Adrenal gland (tissue), 12 donors: ENCODE measurements around the gene COL16A1. TPM values are rescaled to one million over a fixed set of nuclear protein-coding genes. Genes with fewer than 3 reads are reported as not detected.

Experiments
- DNase-seq, 7 donors: peaks; one replicate each; pipeline ENCODE4 v3.0.0-alpha.2; 2019 to 2020
- H3K27ac ChIP-seq, 5 donors: fragments of 200-600 bp; sonication (generic) in 4 of 5; 1 replicate in 3 of 5; 2 replicates in 2 of 5; pipeline versions ENCODE4 v1.5.1 to v1.8.0; 2016 to 2020; ENCODE audit warnings: mild to moderate bottlenecking in 1 of 5
- H3K27me3 ChIP-seq: fragments of 200-600 bp; 2 replicates; pipeline ENCODE4 v1.8.0; 2021
- H3K36me3 ChIP-seq, 2 donors: fragments of 200-600 bp; replicated peaks in 1 of 2; 1 replicate in 1 of 2; 2 replicates in 1 of 2; pipeline versions ENCODE4 v1.5.1 to v1.8.0; 2018 to 2022
- H3K4me1 ChIP-seq, 2 donors: fragments of 200-600 bp; replicated peaks in 1 of 2; 1 replicate in 1 of 2; 2 replicates in 1 of 2; pipeline versions ENCODE4 v1.5.1 to v1.8.0; 2018 to 2021
- H3K4me3 ChIP-seq, 4 donors: fragments of 200-600 bp; sonication (generic) in 3 of 4; one replicate each; pipeline ENCODE4 v1.5.1; 2016 to 2018
- H3K9me3 ChIP-seq, 3 donors: fragments of 200-600 bp; sonication (generic) in 1 of 3; replicated peaks in 1 of 3; 1 replicate in 2 of 3; 2 replicates in 1 of 3; pipeline versions ENCODE4 v1.5.1 to v1.8.0; 2016 to 2021
- CTCF ChIP-seq, 6 experiments: fragments of 450-650 bp in 4 of 6; fragments of 200-600 bp in 2 of 6; sonication (generic) in 1 of 6; IDR thresholded peaks; 1 replicate in 5 of 6; 2 replicates in 1 of 6; pipeline versions ENCODE4 v1.5.1 to v1.8.0; 2016 to 2021; ENCODE audit warnings: antibody characterized with exemption in 6 of 6, mild to moderate bottlenecking in 2 of 6, moderate library complexity in 1 of 6
- POLR2A ChIP-seq, 2 donors: fragments of 450-650 bp; IDR thresholded peaks; one replicate each; pipeline ENCODE4 v1.6.1; 2017; ENCODE audit warnings: antibody characterized with exemption in 2 of 2, mild to moderate bottlenecking in 2 of 2, moderate library complexity in 1 of 2
- WGBS, 4 donors: extraction: QIAGEN DNeasy Blood & Tissue Kit in 2 of 4; methylation state at CpG; one replicate each; pipeline versions ENCODE4 v1.1.5 to v1.1.7; 2013 to 2017; 5-methylcytosine and 5-hydroxymethylcytosine counted together
- intact Hi-C, 2 donors: fragments of 100-400 bp; cut with DNase I; formaldehyde crosslinking; loops; one replicate each; pipeline versions ENCODE4 v1.14.1 to v1.15.0; 2022 to 2023
- polyA plus RNA-seq, 3 donors: library from polyadenylated mRNA; stranded (reverse); fragments of 200-250 nt in 2 of 3; fragments of 350-450 nt in 1 of 3; fragmentation: Illumina TruSeq in 1 of 3; extraction: RNeasy Lipid Tissue Mini Kit (QIAGEN cat#74804) in 1 of 3; gene quantifications; one replicate each; pipeline ENCODE4 v1.2.3, GENCODE V29; 2013 to 2014
- total RNA-seq, 9 donors: library from RNA; depleted of rRNA in 4 of 9; stranded (reverse); fragments of >200 nt in 4 of 9; fragments of 120-200 nt in 1 of 9; fragmentation: NEBNext Ultra II Directional in 1 of 9; extraction: Animal tissue kit (Norgen Biotek cat#: 25700) in 1 of 9; gene quantifications; one replicate each; pipeline versions ENCODE4 v1.1.0 to v1.2.4, GENCODE V29; 2013 to 2023
- donor health status: healthy with polysubstance abuse.
- donor health status: Bipolar disorder and iron deficiency.
- donor health status: DM: yes; HTN: yes; CAD: no.
- donor health status: DM: no; HTN: no; CAD: no.
- donor health status: DM: no; HTN: no; CAD: no.
- donor health status: DM: yes; HTN: yes; CAD: no.

COL16A1 gene
- total and polyA plus RNA-seq, 12 donors, result 6.1 to 129 (median 26.9) TPM

GRCh38 chr1:31624309-31624708, 79.5 kb downstream of the COL16A1 start:
- 57 to 79% (median 66%) methylated on average over 5 of the region's 5 CpGs for WGBS, 4 donors
- Histone ChIP-seq H3K27me3 (no peaks in the 10 kb centered on the region), H3K4me3 (no peak overlapping the region), H3K9me3 (no peaks in the 10 kb centered on the region), H3K27ac (no peak overlapping the region), H3K4me1 (peaks cover 27 to 34% of the 10 kb centered on the region in 2 donors), H3K36me3 (peaks cover 0 to 12% of the 10 kb centered on the region in 2 donors)
- no peak for TF ChIP-seq CTCF (IDR thresholded peaks at IDR 0.05)
- TF ChIP-seq POLR2A (IDR thresholded peaks at IDR 0.05), result no peak
- peak in 2 of 7 donors; percentile 17 to 48 for DNase-seq
- intact Hi-C loops, result no loop called here

- WGBS, 4 donors, result 91 to 98% (median 95%) methylated on average over 1 to 12 of the region's 12 CpGs
- DNase-seq, result peak in 3 of 7 donors; percentile 14 to 51 (median 16)
- intact Hi-C loops, result no loop called here
- H3K4me1 ChIP-seq, result peaks cover 25 to 32% of the 10 kb centered on the region in 2 donors
- no peak overlapping the region for H3K27ac ChIP-seq
- peaks cover 0 to 3% of the 10 kb centered on the region in 2 donors for H3K36me3 ChIP-seq
- H3K9me3 ChIP-seq, result no peaks in the 10 kb centered on the region
- TF ChIP-seq POLR2A (IDR thresholded peaks at IDR 0.05) (no peak), CTCF (IDR thresholded peaks at IDR 0.05) (no peak)
- no peaks in the 10 kb centered on the region for H3K27me3 ChIP-seq
- H3K4me3 ChIP-seq, result no peak overlapping the region
Observed at GRCh38 chr1:31623365-31623764, 80.5 kb downstream of the COL16A1 start.

DNA sequence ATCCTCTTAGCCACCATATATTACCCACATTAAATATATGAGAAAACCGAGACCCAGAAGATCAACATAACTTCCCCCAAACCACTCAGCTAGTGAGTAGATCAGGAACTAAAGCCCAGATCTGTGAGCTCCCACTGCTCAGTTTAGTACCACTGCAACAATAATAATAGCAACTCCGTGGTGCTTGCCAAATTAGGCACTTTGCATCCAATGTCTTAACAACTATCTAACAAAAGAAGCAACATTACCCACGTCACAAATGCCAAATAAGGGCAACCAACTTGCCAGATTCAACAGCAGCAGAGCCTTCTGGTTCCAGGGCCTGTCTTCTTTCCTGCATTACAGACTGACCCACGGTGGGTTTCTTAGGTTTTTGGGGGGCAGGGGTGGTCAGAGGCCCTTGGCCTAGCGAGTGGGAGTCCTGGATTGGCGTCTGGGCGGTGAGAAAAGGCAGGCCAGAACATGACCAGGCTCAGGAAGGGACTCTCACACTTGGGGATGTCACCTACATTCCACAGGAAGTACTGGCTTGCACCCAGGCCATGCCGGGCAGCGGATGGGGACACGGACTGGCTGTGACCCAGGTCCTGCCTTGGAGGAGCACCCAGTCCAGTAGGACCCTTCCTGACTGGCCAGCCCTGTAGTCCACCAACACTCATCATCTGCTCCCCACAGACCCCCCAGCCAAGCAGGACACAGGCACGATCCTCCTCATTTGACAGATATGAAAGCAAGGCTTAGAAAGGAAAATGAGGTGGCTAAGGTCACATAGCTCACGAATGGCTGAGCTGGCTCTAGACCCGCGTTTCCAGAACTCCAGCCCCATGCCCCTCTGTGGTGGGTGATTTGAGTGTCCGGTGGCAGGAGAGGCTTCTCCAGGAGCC, 81.7 kb downstream of the COL16A1 start:
- Histone ChIP-seq H3K4me1 (peaks cover 21 to 31% of the 10 kb centered on the region in 2 donors), H3K9me3 (no peaks in the 10 kb centered on the region), H3K36me3 (no peaks in the 10 kb centered on the region), H3K4me3 (no peak overlapping the region), H3K27me3 (peaks cover 8% of the 10 kb centered on the region), H3K27ac (no peak overlapping the region)
- 84 to 87% (median 86%) methylated on average over 10 to 15 of the region's 15 CpGs for WGBS, 4 donors
- intact Hi-C loops, result no loop called here
- peak in 2 of 7 donors; percentile 11 to 15 for DNase-seq
- TF ChIP-seq POLR2A (IDR thresholded peaks at IDR 0.05), result no peak
- no peak for TF ChIP-seq CTCF (IDR thresholded peaks at IDR 0.05)

GRCh38 chr1:31621498-31621820, 82.4 kb downstream of the COL16A1 start:
- peaks cover 15 to 25% of the 10 kb centered on the region in 2 donors for H3K4me1 ChIP-seq
- intact Hi-C loops, result no loop called here
- TF ChIP-seq CTCF (IDR thresholded peaks at IDR 0.05), result no peak
- no peak for TF ChIP-seq POLR2A (IDR thresholded peaks at IDR 0.05)

More at GRCh38 chr1:31621498-31621820, 82.4 kb downstream of the COL16A1 start:
- WGBS, 4 donors, result 84 to 95% (median 87%) methylated on average over 4 to 5 of the region's 5 CpGs
- H3K9me3 ChIP-seq, result no peaks in the 10 kb centered on the region
- H3K4me3 ChIP-seq, result no peak overlapping the region
- no peaks in the 10 kb centered on the region for H3K36me3 ChIP-seq
- peaks cover 8% of the 10 kb centered on the region for H3K27me3 ChIP-seq
- peak in 1 of 7 donors; percentile 12 for DNase-seq
- no peak overlapping the region for H3K27ac ChIP-seq
